GM12878 (cell line): ENCODE results near the gene PPP1R9B. TPM values are rescaled to one million over a fixed set of nuclear protein-coding genes. Genes with fewer than 3 reads are reported as not detected.

ENCODE experiments used
- ATAC-seq: fragments of 200-7000 bp; cut with Tn5 transposase; 3 replicates; pipeline ENCODE4 v1.9.1; 2020; ENCODE audit warnings: mild to moderate bottlenecking, moderate library complexity
- BruUV-seq: library from RNA; stranded (reverse); fragments of 400-500 nt; replicated peaks from 2 replicates; lab custom pipeline; 2021; lab: Mats Ljungman, UMichigan
- CTCF ChIA-PET: fragments of 300-600 bp; sonication (Branson Sonifier 250); formaldehyde crosslinking; extraction: SDS; loops from one replicate; lab custom pipeline; 2021; ENCODE audit warnings: inconsistent platforms; lab: Yijun Ruan, JAX
- POLR2A ChIA-PET: fragments of 350-600 bp; formaldehyde crosslinking; extraction: SDS; loops from one replicate; lab custom pipeline; 2021; ENCODE audit warnings: inconsistent platforms; lab: Charles Lee
- RAD21 ChIA-PET: fragments of 300-600 bp; sonication (Branson Sonifier 250); formaldehyde crosslinking; loops from one replicate; lab custom pipeline; 2023; ENCODE audit warnings: antibody characterized with exemption; ENCODE audit not compliant: unreplicated experiment; lab: Charles Lee
- SMC1A ChIA-PET: fragments of 300-600 bp; sonication (Branson Sonifier 250); formaldehyde crosslinking; loops from one replicate; lab custom pipeline; 2023; ENCODE audit not compliant: unreplicated experiment, uncharacterized antibody; lab: Charles Lee
- DNase-seq: peaks from one replicate; pipeline ENCODE4 v3.0.0-alpha.2; 2011; ENCODE audit warnings: low read depth, low spot score
- FAIRE-seq: peaks from 3 replicates; lab custom pipeline; 2011; peaks lifted over from hg19 to GRCh38; lab: Jason Lieb, UNC
- H2AFZ ChIP-seq: 2 replicates; pipeline ENCODE4 v1.6.0; 2011; ENCODE audit warnings: low read depth, low read length, control low read depth; ENCODE audit not compliant: control insufficient read depth
- H3K27ac ChIP-seq: 2 replicates; pipeline ENCODE4 v1.5.1; 2011; ENCODE audit warnings: control low read depth; ENCODE audit not compliant: control insufficient read depth, insufficient read depth
- H3K27me3 ChIP-seq, 2 experiments: replicated peaks in 1 of 2; 2 replicates each; pipeline versions ENCODE4 v1.6.0 to v1.6.1; 2011; ENCODE audit warnings: low read length in 1 of 2; ENCODE audit not compliant: control insufficient read depth in 2 of 2, insufficient read depth in 2 of 2
- H3K36me3 ChIP-seq, 2 experiments: 2 replicates each; pipeline ENCODE4 v1.5.1; 2011; ENCODE audit warnings: low read length in 1 of 2; ENCODE audit not compliant: control insufficient read depth in 2 of 2, insufficient read depth in 2 of 2
- H3K4me1 ChIP-seq: 2 replicates; pipeline ENCODE4 v1.6.1; 2011; ENCODE audit warnings: mild to moderate bottlenecking, low read length, moderate library complexity, mixed read lengths; ENCODE audit not compliant: control insufficient read depth, insufficient read depth
- H3K4me2 ChIP-seq: 2 replicates; pipeline ENCODE4 v1.6.0; 2011; ENCODE audit warnings: control low read depth; ENCODE audit not compliant: control insufficient read depth, insufficient read depth
- H3K4me3 ChIP-seq: fragments of 200-600 bp; sonication (generic); 2 replicates; pipeline ENCODE4 v1.5.1; 2016
- H3K79me2 ChIP-seq: 2 replicates; pipeline ENCODE4 v1.6.0; 2011; ENCODE audit warnings: low read length; ENCODE audit not compliant: control insufficient read depth, insufficient read depth
- H3K9ac ChIP-seq: 2 replicates; pipeline ENCODE4 v1.8.0; 2011; ENCODE audit warnings: low read length, control low read depth, mixed read lengths; ENCODE audit not compliant: control insufficient read depth, insufficient read depth
- H3K9me3 ChIP-seq: replicated peaks from 3 replicates; pipeline ENCODE4 v1.5.1; 2011; ENCODE audit warnings: mild to moderate bottlenecking, low read length; ENCODE audit not compliant: control insufficient read depth, insufficient read depth
- H4K20me1 ChIP-seq: 2 replicates; pipeline ENCODE4 v1.6.0; 2011; ENCODE audit not compliant: control insufficient read depth, insufficient read depth
- CBX3 ChIP-seq: fragments of 200-600 bp; sonication (generic); IDR thresholded peaks from 2 replicates; pipeline ENCODE4 v1.6.1; 2016; ENCODE audit warnings: low read depth, borderline replicate concordance
- HSF1 ChIP-seq: fragments of 150-350 bp; IDR thresholded peaks from 2 replicates; pipeline ENCODE4 v1.6.1; 2014; ENCODE audit warnings: mild to moderate bottlenecking, low read depth, low read length
- PKNOX1 ChIP-seq: fragments of 450-650 bp; IDR thresholded peaks from 2 replicates; pipeline ENCODE4 v1.6.1; 2016; ENCODE audit warnings: mild to moderate bottlenecking
- PML ChIP-seq: IDR thresholded peaks from 2 replicates; pipeline ENCODE4 v1.6.1; 2012; ENCODE audit warnings: low read length, inconsistent platforms
- SIN3A ChIP-seq: IDR thresholded peaks from 2 replicates; pipeline ENCODE4 v1.6.1; 2012; ENCODE audit warnings: low read depth, low read length, improper control_type of control experiment
- WGBS: methylation state at CpG from one replicate; pipeline ENCODE4 v1.1.6; 2016; ENCODE audit warnings: low lambda C conversion rate; ENCODE audit not compliant: insufficient replicate concordance, insufficient coverage; ENCODE audit errors: missing lambda C conversion rate; 5-methylcytosine and 5-hydroxymethylcytosine counted together
- in situ Hi-C: fragments of 300-500 bp; cut with MboI; formaldehyde crosslinking; loops from 9 replicates; pipeline ENCODE4 v1.14.3; 2018; ENCODE audit warnings: mixed read lengths
- intact Hi-C: fragments of 100-400 bp; cut with micrococcal nuclease; formaldehyde crosslinking; loops from one replicate; pipeline ENCODE4 v1.14.2; 2022; ENCODE audit not compliant: unreplicated experiment
- polyA plus RNA-seq, 11 experiments: library from polyadenylated mRNA; depleted of rRNA in 4 of 11; unstranded in 6 of 11; stranded (reverse) in 5 of 11; fragments of >200 nt; fragmentation: Nextera tagmentation in 4 of 11; fragmentation: Illumina TruSeq in 1 of 11; extraction: Ambion mirVana in 4 of 11; extraction: Trizol in 1 of 11; gene quantifications; 1 replicate in 1 of 11; 2 replicates in 10 of 11; pipeline versions ENCODE4 v1.2.1 to v1.2.3, GENCODE V29; 2011 to 2016; ENCODE audit warnings: inconsistent platforms in 2 of 11, missing spikeins in 2 of 11, low read depth in 1 of 11
- total RNA-seq, 4 experiments: library from RNA; depleted of rRNA in 3 of 4; stranded (reverse); fragments of >200 nt in 3 of 4; fragmentation: Illumina TruSeq in 1 of 4; extraction: Trizol in 1 of 4; gene quantifications; 2 replicates each; pipeline versions ENCODE4 v1.2.1 to v1.2.3, GENCODE V29; 2013 to 2021

The PPP1R9B gene
- total and polyA plus RNA-seq, 10 of the 15 experiments (the other 5 are each of a cell fraction or from before 2014, with no cell fraction given): 0.20 to 107 (median 37.5) TPM

GRCh38 chr17:50103941-50104340, 46.5 kb downstream of the PPP1R9B start:
- ChIA-PET CTCF (interaction anchor here (1.1 to 2.1 kb wide), 3 partner anchors 10 to 12 kb away, joined by 4 to 8 read pairs (median 5); no protein-coding TSS in a partner anchor), SMC1A (interaction anchor here (1.6 kb wide), 1 partner anchor 10 kb away, joined by 5 read pairs; no protein-coding TSS in a partner anchor), POLR2A (no interaction called here), RAD21 (no interaction called here)
- ATAC-seq (no peak), DNase-seq (no peak), FAIRE-seq (no peak)
- no peaks in the 10 kb centered on the region for H3K4me1 ChIP-seq
- H3K79me2 ChIP-seq: no peaks in the 10 kb centered on the region
- H3K9me3 ChIP-seq: no peaks in the 10 kb centered on the region
- H3K27ac ChIP-seq: no peak overlapping the region
- intact Hi-C loops (no loop called here), in situ Hi-C loops (no loop called here)
- no peaks in the 10 kb centered on the region for H4K20me1 ChIP-seq
- H3K4me2 ChIP-seq: no peak overlapping the region
- TF ChIP-seq PML (no peak), CBX3 (no peak), SIN3A (no peak), HSF1 (no peak), PKNOX1 (no peak)
- WGBS: 50% methylated on average over 5 of the region's 5 CpGs
- H3K36me3 ChIP-seq: no peaks in the 10 kb centered on the region; a peak in 2 of 4 replicates
- no peak overlapping the region for H3K9ac ChIP-seq
- no peak overlapping the region for H2AFZ ChIP-seq
- no TSS peak for BruUV-seq
- H3K27me3 ChIP-seq: no peaks in the 10 kb centered on the region
- H3K4me3 ChIP-seq: no peak overlapping the region
